Measurements from ENCODE around the gene FBXO7.
A peak's percentile ranks its signal among the peaks of the same experiment; 100 is the strongest.

The FBXO7 gene

DNA sequence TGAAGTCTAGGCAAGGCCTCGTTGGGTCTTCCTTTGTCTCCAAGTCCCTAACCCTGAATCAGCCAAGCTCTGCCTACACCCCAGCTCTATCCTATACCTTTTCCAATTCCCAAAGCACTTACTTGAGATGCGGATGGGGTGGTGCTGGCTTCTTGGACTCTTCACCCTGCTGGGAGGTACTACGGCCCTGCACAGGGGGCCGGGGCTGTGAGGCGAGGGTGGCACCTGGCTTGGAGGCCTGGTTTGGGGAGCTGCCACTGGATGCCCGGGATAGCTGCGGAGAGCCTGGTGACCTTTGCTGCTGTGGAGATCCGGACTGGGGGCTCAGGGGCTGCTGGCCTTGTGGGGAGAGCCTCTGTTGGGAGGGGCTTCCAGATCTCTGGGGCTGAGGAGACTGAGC lies 43.3 kb downstream of the FBXO7 start:
- Histone ChIP-seq H3K27ac (ENCODE audit: low read length) (no peak overlapping the region), H3K9me3 (ENCODE audit: control insufficient read depth, low read depth, low read length) (no peaks in the 10 kb centered on the region), H3K27me3 (ENCODE audit: control insufficient read depth, insufficient read depth, low read length) (no peaks in the 10 kb centered on the region), H3K36me3 (ENCODE audit: control insufficient read depth, low read depth, low read length) (no peaks in the 10 kb centered on the region), H3K4me1 (ENCODE audit: control insufficient read depth, low read depth, low read length) (no peaks in the 10 kb centered on the region), H3K4me3 (ENCODE audit: low read length) (no peak overlapping the region), H3K9ac (ENCODE audit: low read length) (no peak overlapping the region)

DNA sequence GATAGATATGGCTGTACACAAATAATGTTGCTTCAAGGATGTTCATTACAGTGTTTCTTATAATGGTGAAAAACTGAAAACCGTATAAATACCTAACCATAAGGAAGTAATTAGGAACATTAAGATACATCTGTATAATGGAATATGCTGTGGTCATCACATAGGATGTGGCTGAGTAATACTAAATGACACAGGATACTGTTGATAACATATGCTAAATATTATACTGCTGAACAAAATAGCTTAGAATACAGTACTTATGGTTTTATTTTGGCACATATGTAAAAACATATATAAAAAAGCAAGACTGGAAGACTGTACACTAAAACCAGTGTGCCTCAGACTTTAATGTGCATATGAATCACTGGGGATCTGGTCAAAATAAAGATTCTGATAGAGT lies 43.8 kb downstream of the FBXO7 start:
- H3K4me3 ChIP-seq (ENCODE audit: low read length) = no peak overlapping the region
- H3K4me1 ChIP-seq (ENCODE audit: control insufficient read depth, low read depth, low read length) = no peaks in the 10 kb centered on the region
- H3K9ac ChIP-seq (ENCODE audit: low read length) = no peak overlapping the region
- H3K9me3 ChIP-seq (ENCODE audit: control insufficient read depth, low read depth, low read length) = no peaks in the 10 kb centered on the region
- no peaks in the 10 kb centered on the region for H3K27me3 ChIP-seq (ENCODE audit: control insufficient read depth, insufficient read depth, low read length)
- no peaks in the 10 kb centered on the region for H3K36me3 ChIP-seq (ENCODE audit: control insufficient read depth, low read depth, low read length)
- no peak overlapping the region for H3K27ac ChIP-seq (ENCODE audit: low read length)

DNA sequence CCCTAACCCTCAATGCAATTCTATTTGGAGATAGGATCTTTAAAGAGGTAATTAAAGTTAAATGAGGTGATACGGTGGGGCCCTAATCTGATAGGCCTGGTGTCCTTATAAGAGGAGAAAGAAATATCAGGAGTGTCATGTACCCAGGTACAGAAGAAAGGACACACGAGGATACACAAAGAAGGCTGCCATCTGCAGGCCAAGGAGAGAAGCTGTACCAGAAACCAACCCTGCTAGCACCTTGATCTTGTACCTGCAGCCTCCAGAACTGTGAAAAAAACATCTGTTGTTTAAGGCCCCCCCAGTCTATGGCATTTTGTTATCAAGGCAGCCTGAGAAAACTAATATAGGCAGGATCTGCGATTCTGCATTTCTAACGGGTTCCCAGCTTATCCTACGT lies 44.2 kb downstream of the FBXO7 start:
- H3K9ac ChIP-seq (ENCODE audit: low read length) = no peak overlapping the region
- no peaks in the 10 kb centered on the region for H3K9me3 ChIP-seq (ENCODE audit: control insufficient read depth, low read depth, low read length)
- no peak overlapping the region for H3K4me3 ChIP-seq (ENCODE audit: low read length)
- H3K36me3 ChIP-seq (ENCODE audit: control insufficient read depth, low read depth, low read length) = no peaks in the 10 kb centered on the region
- no peaks in the 10 kb centered on the region for H3K4me1 ChIP-seq (ENCODE audit: control insufficient read depth, low read depth, low read length)
- H3K27ac ChIP-seq (ENCODE audit: low read length) = no peak overlapping the region
- H3K27me3 ChIP-seq (ENCODE audit: control insufficient read depth, insufficient read depth, low read length) = no peaks in the 10 kb centered on the region

DNA sequence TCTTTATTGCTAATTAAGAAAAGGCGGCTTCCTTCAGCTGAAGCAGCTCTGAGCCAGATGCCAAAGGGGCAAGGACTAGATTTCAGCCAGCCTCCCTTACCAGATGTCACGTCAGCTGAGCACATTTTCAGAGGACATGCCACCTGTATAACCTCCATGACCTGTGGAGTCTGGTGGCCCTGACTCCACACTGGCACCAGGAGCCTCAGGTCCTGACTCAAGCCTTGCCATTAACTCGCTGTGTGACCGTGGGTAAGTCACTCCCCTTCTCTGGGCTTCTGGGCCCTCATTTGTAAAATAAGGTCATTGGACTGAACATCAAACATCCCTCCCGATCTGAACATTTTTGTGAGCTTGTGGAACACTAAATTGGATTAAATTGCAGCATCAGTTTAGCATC lies 46.0 kb downstream of the FBXO7 start:
- Histone ChIP-seq H3K27ac (ENCODE audit: low read length) (no peak overlapping the region), H3K27me3 (ENCODE audit: control insufficient read depth, insufficient read depth, low read length) (no peaks in the 10 kb centered on the region), H3K9ac (ENCODE audit: low read length) (no peak overlapping the region), H3K9me3 (ENCODE audit: control insufficient read depth, low read depth, low read length) (no peaks in the 10 kb centered on the region), H3K4me1 (ENCODE audit: control insufficient read depth, low read depth, low read length) (no peaks in the 10 kb centered on the region), H3K4me3 (ENCODE audit: low read length) (no peak overlapping the region), H3K36me3 (ENCODE audit: control insufficient read depth, low read depth, low read length) (no peaks in the 10 kb centered on the region)

DNA sequence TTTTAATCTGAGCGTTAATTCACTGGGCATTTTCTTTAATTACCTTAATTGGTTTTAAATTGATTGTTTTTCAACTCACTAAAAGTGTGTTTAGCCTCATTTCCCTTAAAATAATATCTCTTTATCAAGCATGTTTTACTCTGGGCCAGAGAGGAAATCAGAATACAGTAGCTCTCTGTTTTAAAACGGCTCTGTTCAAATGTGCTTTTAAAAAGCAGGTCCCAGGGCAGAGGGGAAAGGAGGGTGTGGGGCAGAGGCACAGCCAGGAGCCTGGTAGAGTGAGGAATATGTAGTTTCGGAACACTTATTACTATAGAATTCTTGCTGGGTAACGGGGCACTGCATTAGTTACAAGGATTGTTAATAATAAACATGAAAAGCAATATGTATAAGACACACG lies 47.6 kb downstream of the FBXO7 start:
- H3K4me1 ChIP-seq (ENCODE audit: control insufficient read depth, low read depth, low read length) = no peaks in the 10 kb centered on the region
- no peaks in the 10 kb centered on the region for H3K36me3 ChIP-seq (ENCODE audit: control insufficient read depth, low read depth, low read length)
- H3K9ac ChIP-seq (ENCODE audit: low read length) = no peak overlapping the region
- no peaks in the 10 kb centered on the region for H3K9me3 ChIP-seq (ENCODE audit: control insufficient read depth, low read depth, low read length)
- H3K4me3 ChIP-seq (ENCODE audit: low read length) = no peak overlapping the region
- no peaks in the 10 kb centered on the region for H3K27me3 ChIP-seq (ENCODE audit: control insufficient read depth, insufficient read depth, low read length)
- H3K27ac ChIP-seq (ENCODE audit: low read length) = no peak overlapping the region

DNA sequence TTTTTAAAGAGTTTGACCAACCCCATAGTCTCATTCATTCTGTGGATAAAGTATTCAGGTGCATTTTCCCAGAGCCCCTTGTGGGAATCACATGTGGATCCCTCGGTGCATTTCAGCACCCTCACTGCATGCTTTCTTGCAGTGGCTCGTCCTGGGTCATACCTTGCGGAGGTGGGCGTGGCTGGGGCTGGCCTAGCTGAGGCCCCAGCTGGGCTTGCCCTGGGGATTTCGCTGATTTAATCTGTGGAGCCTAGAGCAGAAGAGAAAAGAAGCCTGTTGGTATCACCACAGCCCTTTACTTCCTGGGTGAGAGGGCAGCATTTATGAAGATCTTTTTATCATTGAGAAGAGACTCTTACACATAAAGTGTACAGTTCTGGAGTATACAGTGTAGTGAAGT lies 53.1 kb downstream of the FBXO7 start:
- Histone ChIP-seq H3K27ac (ENCODE audit: low read length) (no peak overlapping the region), H3K4me1 (ENCODE audit: control insufficient read depth, low read depth, low read length) (peaks cover 3% of the 10 kb centered on the region), H3K36me3 (ENCODE audit: control insufficient read depth, low read depth, low read length) (no peaks in the 10 kb centered on the region), H3K27me3 (ENCODE audit: control insufficient read depth, insufficient read depth, low read length) (no peaks in the 10 kb centered on the region), H3K4me3 (ENCODE audit: low read length) (no peak overlapping the region), H3K9ac (ENCODE audit: low read length) (no peak overlapping the region), H3K9me3 (ENCODE audit: control insufficient read depth, low read depth, low read length) (no peaks in the 10 kb centered on the region)

DNA sequence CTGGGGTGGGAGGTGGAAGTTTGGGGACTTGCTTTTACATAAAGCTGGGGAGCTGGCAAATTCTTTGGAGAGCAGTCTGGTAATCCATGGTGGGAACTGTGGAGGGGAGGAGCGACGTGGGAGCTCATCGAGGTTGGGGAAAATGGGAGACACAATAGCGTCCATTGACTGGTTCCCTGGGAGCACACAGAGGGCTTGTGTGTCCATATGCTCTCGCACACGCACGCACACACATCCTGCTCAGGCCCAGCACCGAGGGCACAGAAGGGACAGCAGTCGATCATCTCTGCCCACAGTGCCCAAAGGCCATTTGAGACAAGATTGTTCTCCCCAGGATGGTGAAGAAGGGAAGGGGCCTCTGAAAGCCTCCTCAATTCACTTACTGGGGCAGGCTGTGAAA lies 53.7 kb downstream of the FBXO7 start:
- Histone ChIP-seq H3K4me3 (ENCODE audit: low read length) (no peak overlapping the region), H3K9ac (ENCODE audit: low read length) (no peak overlapping the region), H3K27ac (ENCODE audit: low read length) (no peak overlapping the region), H3K27me3 (ENCODE audit: control insufficient read depth, insufficient read depth, low read length) (no peaks in the 10 kb centered on the region), H3K9me3 (ENCODE audit: control insufficient read depth, low read depth, low read length) (no peaks in the 10 kb centered on the region), H3K4me1 (ENCODE audit: control insufficient read depth, low read depth, low read length) (peaks cover 3% of the 10 kb centered on the region), H3K36me3 (ENCODE audit: control insufficient read depth, low read depth, low read length) (no peaks in the 10 kb centered on the region)

DNA sequence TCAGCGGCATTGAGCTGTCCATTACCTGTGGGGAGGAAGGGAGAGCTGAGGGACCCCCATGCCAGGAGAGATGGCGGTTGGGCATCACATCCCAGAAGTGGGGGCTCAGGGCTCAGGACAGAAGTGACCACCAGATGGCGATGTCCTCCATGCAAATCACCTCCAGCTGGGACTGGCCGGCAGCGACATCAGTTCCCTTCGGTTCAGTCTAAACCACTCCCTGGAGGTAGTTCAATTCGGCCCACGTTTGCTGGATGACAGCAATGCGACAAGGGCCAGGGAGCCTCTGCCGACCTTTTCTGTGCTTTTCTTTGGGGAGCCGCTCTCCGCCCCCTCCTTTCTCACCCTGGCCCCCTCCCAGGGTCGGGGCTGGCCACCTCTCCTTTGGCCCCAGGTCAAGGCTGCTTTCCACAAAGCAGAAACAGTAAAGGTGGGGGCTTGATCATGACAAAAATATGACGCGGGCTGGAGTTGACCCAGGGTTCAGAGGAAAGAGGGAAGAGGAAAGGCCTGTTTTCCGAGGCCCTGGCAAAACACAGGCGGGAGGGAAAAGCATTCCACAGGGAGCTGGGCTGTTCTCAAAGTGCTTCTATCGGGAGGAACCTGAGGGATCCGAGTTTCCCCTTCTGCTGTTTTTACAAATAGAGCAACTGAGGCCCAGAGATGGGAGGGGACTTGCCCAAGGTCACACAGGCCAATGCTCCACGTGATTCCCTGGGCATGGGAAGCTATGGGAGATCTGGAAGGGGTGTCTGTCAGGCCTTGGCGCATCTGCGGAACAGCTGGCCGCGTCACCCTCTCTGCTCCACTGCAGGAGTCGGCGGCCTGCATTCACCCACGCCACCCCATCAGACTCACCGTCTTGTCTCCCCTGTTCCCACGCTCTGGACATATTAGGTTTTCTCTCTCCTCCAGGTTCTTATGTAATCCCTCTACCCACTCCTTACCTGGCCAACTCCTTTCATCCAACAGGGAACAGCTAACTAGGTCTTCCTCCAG lies 54.7 kb downstream of the FBXO7 start:
- Histone ChIP-seq H3K36me3 (ENCODE audit: control insufficient read depth, low read depth, low read length) (no peaks in the 10 kb centered on the region), H3K4me1 (ENCODE audit: control insufficient read depth, low read depth, low read length) (peaks cover 3% of the 10 kb centered on the region), H3K9ac (ENCODE audit: low read length) (no peak overlapping the region), H3K9me3 (ENCODE audit: control insufficient read depth, low read depth, low read length) (no peaks in the 10 kb centered on the region), H3K27ac (ENCODE audit: low read length) (no peak overlapping the region), H3K4me3 (ENCODE audit: low read length) (no peak overlapping the region), H3K27me3 (ENCODE audit: control insufficient read depth, insufficient read depth, low read length) (no peaks in the 10 kb centered on the region)

DNA sequence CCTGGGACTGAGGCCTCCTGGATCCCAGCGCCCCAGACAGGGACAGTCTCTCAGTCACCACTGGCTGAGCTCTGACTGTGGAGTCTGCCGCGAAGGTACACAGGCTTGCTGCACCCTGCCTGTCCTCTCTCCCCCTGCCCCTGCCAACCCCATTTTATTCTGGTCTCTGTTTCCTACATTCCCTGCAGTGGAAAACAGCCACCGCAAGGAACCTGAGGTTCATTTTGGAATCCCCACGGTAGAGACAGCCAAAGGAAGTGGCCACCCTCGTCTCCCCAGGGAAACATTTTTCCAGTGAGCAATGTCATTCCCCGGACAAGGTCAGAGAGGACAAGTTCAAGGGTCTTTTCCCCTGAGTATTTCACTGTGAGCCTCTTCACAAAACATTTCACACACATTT lies 56.6 kb downstream of the FBXO7 start:
- H3K4me1 ChIP-seq (ENCODE audit: control insufficient read depth, low read depth, low read length) = peaks cover 3% of the 10 kb centered on the region
- H3K4me3 ChIP-seq (ENCODE audit: low read length) = no peak overlapping the region
- no peak overlapping the region for H3K27ac ChIP-seq (ENCODE audit: low read length)
- H3K9ac ChIP-seq (ENCODE audit: low read length) = peak overlapping the region; percentile 58
- no peaks in the 10 kb centered on the region for H3K9me3 ChIP-seq (ENCODE audit: control insufficient read depth, low read depth, low read length)
- no peaks in the 10 kb centered on the region for H3K36me3 ChIP-seq (ENCODE audit: control insufficient read depth, low read depth, low read length)
- H3K27me3 ChIP-seq (ENCODE audit: control insufficient read depth, insufficient read depth, low read length) = no peaks in the 10 kb centered on the region

DNA sequence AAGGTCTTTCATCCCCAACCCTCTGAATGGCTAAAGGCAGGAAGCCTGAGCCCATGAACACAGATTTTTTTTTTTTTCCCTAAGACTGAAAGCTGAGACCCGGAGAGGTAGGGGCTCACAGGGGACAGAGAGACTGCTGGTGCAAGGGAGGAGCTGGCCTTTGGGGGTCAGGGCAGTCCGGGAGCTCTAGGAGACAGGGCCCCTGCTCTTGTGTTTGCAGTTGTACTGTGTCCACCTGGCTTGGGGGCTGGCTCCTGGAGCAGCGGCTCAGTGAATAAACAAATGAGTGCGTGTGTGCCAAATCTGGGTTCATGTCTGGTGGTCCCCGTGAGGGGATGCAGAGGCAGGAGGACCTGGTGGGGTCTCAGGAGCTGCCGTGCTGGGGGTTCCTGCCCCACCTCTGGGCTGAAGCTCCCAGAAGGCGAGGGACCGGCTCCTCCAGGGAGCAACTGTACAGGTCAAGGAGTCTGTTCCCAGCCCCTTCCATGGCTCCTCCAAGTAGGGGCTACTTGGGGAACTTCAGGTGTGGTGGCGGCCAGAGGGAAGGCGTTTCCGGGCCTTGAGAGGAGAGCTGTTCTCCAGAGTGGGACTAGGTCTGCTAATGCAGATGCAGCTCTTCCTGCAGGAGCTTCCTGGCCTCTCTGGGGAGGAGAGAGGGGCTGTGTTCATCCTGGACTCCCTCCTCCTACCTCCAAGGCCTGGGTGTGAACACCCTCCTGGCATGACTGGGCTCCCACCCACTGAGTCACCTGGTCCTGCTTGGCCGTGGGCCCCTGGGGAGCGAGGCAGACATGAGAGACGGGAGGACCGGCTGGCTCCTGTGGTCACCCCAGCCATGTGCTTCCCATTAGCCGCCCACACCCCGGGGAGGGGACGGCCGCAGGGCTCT lies 57.6 kb downstream of the FBXO7 start:
- H3K4me1 ChIP-seq (ENCODE audit: control insufficient read depth, low read depth, low read length) = peaks cover 3% of the 10 kb centered on the region
- H3K27ac ChIP-seq (ENCODE audit: low read length) = peak overlapping the region; percentile 93
- H3K4me3 ChIP-seq (ENCODE audit: low read length) = peak overlapping the region; percentile 45

DNA sequence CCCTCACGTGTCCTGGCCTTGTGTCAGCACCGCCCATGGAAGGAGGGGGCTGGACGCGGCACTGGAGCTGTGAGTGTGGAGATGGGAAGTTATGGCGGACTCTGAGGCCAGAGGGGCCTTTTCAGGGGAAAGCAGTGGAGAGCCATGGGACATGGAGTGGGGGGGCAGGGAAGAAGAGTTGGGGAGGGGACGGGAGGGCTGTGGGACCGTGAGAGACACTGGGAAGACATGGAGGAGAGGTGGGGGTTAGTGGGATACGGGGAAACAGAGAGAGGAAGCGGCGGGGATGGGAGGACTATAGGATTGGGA lies 58.2 kb downstream of the FBXO7 start:
- no peak overlapping the region for H3K27ac ChIP-seq (ENCODE audit: low read length)
- H3K36me3 ChIP-seq (ENCODE audit: control insufficient read depth, low read depth, low read length) = no peaks in the 10 kb centered on the region
- H3K4me1 ChIP-seq (ENCODE audit: control insufficient read depth, low read depth, low read length) = peaks cover 3% of the 10 kb centered on the region
- H3K4me3 ChIP-seq (ENCODE audit: low read length) = no peak overlapping the region
- H3K27me3 ChIP-seq (ENCODE audit: control insufficient read depth, insufficient read depth, low read length) = no peaks in the 10 kb centered on the region
- H3K9ac ChIP-seq (ENCODE audit: low read length) = no peak overlapping the region
- H3K9me3 ChIP-seq (ENCODE audit: control insufficient read depth, low read depth, low read length) = no peaks in the 10 kb centered on the region

More for the DNA sequence above, 57.6 kb downstream of the FBXO7 start:
- Histone ChIP-seq H3K9ac (ENCODE audit: low read length) (peak overlapping the region; percentile 58), H3K36me3 (ENCODE audit: control insufficient read depth, low read depth, low read length) (no peaks in the 10 kb centered on the region), H3K9me3 (ENCODE audit: control insufficient read depth, low read depth, low read length) (no peaks in the 10 kb centered on the region), H3K27me3 (ENCODE audit: control insufficient read depth, insufficient read depth, low read length) (no peaks in the 10 kb centered on the region)

All from iPS-18a (cell line).